ENCODE results near the gene NOBOX.

Gene NOBOX

DNA sequence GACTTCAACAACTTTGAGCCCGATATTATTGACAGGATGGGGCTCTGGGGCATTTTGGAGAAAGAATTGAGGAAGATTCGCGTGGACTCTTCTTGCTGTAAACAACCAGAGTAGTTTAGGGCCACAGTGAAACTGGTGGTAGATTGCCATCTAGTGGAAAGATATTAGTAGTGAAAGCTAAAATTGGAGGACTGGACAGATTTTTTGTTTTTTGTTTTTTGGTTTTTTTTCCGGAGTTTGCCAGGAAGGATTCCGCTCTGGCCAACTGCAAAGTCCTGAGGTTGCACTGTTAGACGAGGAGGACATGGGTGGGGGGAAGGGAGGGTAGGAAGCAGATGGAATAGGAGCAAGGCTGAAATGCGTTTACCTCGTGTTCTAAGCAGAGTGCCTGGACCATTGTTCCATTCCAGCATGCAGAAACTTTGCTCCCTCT lies 11.7 kb downstream of the NOBOX start:
- no peaks in the 10 kb centered on the region for H3K36me3 ChIP-seq (ENCODE audit: control insufficient read depth, insufficient read depth, low read length)
- TF ChIP-seq CTCF (IDR thresholded peaks at IDR 0.05; ENCODE audit: insufficient read depth, low read length, poor library complexity, severe bottlenecking) = peak; percentile 57
- DNase-seq (ENCODE audit: extremely low read depth, insufficient read length) = no peak
- H3K27me3 ChIP-seq (replicated peaks; ENCODE audit: control insufficient read depth, insufficient read depth, low read length) = no peaks in the 10 kb centered on the region; the same call in 1 of the 2 replicates
- no peak overlapping the region for H3K4me3 ChIP-seq (replicated peaks; ENCODE audit: low read depth, low read length)

DNA sequence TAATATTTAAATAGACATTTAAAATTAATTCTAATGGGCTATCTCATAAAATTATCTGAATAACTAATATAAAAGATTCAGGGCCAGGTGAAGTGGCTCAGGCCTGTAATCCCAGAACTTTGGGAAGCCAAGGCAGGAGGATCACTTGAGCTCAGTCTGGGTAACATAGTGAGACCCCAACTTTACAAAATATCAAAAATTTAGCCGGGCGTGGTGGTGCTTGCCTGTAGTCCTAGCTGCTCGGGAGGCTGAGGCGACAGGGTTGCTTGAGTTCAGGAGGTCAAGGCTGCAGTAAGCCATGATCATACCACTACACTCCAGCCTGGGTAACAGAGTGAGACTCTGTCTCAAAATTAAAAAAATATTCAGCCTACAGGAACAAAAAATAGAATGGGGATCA lies 12.5 kb downstream of the NOBOX start:
- H3K36me3 ChIP-seq (ENCODE audit: control insufficient read depth, insufficient read depth, low read length) = no peaks in the 10 kb centered on the region
- H3K4me3 ChIP-seq (replicated peaks; ENCODE audit: low read depth, low read length) = no peak overlapping the region
- H3K27me3 ChIP-seq (replicated peaks; ENCODE audit: control insufficient read depth, insufficient read depth, low read length) = no peaks in the 10 kb centered on the region; the same call in 1 of the 2 replicates
- TF ChIP-seq CTCF (IDR thresholded peaks at IDR 0.05; ENCODE audit: insufficient read depth, low read length, poor library complexity, severe bottlenecking) = no peak
- no peak for DNase-seq (ENCODE audit: extremely low read depth, insufficient read length)

- H3K36me3 ChIP-seq (ENCODE audit: control insufficient read depth, insufficient read depth, low read length) = no peaks in the 10 kb centered on the region
- H3K4me3 ChIP-seq (replicated peaks; ENCODE audit: low read depth, low read length) = no peak overlapping the region
- TF ChIP-seq CTCF (IDR thresholded peaks at IDR 0.05; ENCODE audit: insufficient read depth, low read length, poor library complexity, severe bottlenecking) = no peak
- no peak for DNase-seq (ENCODE audit: extremely low read depth, insufficient read length)
- no peaks in the 10 kb centered on the region; the same call in 1 of the 2 replicates for H3K27me3 ChIP-seq (replicated peaks; ENCODE audit: control insufficient read depth, insufficient read depth, low read length)
Observed at GRCh38 chr7:144390481-144390880, 13.0 kb downstream of the NOBOX start.

DNA sequence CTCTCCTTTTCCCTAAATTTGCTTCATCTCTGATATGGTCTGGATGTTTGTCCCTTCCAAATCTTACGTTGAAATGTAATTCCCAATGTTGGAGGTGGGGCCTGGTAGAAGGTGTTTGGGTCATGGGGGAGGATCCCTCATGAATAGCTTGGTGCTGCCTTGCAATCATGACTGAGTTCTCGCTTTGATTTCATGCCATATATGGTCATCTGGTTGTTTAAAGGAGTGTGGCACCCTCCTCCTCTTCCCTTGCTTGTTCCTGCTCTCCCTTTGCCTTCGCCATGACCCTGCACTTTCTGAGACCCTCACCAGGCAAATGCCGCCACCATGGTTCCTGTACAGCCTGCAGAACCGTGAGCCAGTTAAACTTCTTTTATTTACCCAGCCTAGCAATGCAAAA lies 14.5 kb downstream of the NOBOX start:
- Histone ChIP-seq H3K4me3 (replicated peaks; ENCODE audit: low read depth, low read length) (no peak overlapping the region), H3K27me3 (replicated peaks; ENCODE audit: control insufficient read depth, insufficient read depth, low read length) (no peaks in the 10 kb centered on the region; the same call in 1 of the 2 replicates), H3K36me3 (ENCODE audit: control insufficient read depth, insufficient read depth, low read length) (no peaks in the 10 kb centered on the region)
- no peak for DNase-seq (ENCODE audit: extremely low read depth, insufficient read length)
- TF ChIP-seq CTCF (IDR thresholded peaks at IDR 0.05; ENCODE audit: insufficient read depth, low read length, poor library complexity, severe bottlenecking) = no peak

- no peak for DNase-seq (ENCODE audit: extremely low read depth, insufficient read length)
- no peak for TF ChIP-seq CTCF (IDR thresholded peaks at IDR 0.05; ENCODE audit: insufficient read depth, low read length, poor library complexity, severe bottlenecking)
- Histone ChIP-seq H3K36me3 (ENCODE audit: control insufficient read depth, insufficient read depth, low read length) (no peaks in the 10 kb centered on the region), H3K4me3 (replicated peaks; ENCODE audit: low read depth, low read length) (no peak overlapping the region), H3K27me3 (replicated peaks; ENCODE audit: control insufficient read depth, insufficient read depth, low read length) (no peaks in the 10 kb centered on the region; the same call in 1 of the 2 replicates)
Observed at GRCh38 chr7:144386741-144387140, 16.8 kb downstream of the NOBOX start.

All from GM06990 (cell line).